Adrenal gland (tissue), 12 donors: ENCODE results near the gene GYS2. TPM values are rescaled to one million over a fixed set of nuclear protein-coding genes. Genes with fewer than 3 reads are reported as not detected.

Source experiments
- DNase-seq, 7 donors: peaks; one replicate each; pipeline ENCODE4 v3.0.0-alpha.2; 2019 to 2020
- H3K27ac ChIP-seq, 5 donors: fragments of 200-600 bp; sonication (generic) in 4 of 5; 1 replicate in 3 of 5; 2 replicates in 2 of 5; pipeline versions ENCODE4 v1.5.1 to v1.8.0; 2016 to 2020; ENCODE audit warnings: mild to moderate bottlenecking in 1 of 5
- H3K27me3 ChIP-seq: fragments of 200-600 bp; 2 replicates; pipeline ENCODE4 v1.8.0; 2021
- H3K36me3 ChIP-seq, 2 donors: fragments of 200-600 bp; replicated peaks in 1 of 2; 1 replicate in 1 of 2; 2 replicates in 1 of 2; pipeline versions ENCODE4 v1.5.1 to v1.8.0; 2018 to 2022
- H3K4me1 ChIP-seq, 2 donors: fragments of 200-600 bp; replicated peaks in 1 of 2; 1 replicate in 1 of 2; 2 replicates in 1 of 2; pipeline versions ENCODE4 v1.5.1 to v1.8.0; 2018 to 2021
- H3K4me3 ChIP-seq, 4 donors: fragments of 200-600 bp; sonication (generic) in 3 of 4; one replicate each; pipeline ENCODE4 v1.5.1; 2016 to 2018
- H3K9me3 ChIP-seq, 3 donors: fragments of 200-600 bp; sonication (generic) in 1 of 3; replicated peaks in 1 of 3; 1 replicate in 2 of 3; 2 replicates in 1 of 3; pipeline versions ENCODE4 v1.5.1 to v1.8.0; 2016 to 2021
- POLR2A ChIP-seq, 2 donors: fragments of 450-650 bp; IDR thresholded peaks; one replicate each; pipeline ENCODE4 v1.6.1; 2017; ENCODE audit warnings: antibody characterized with exemption in 2 of 2, mild to moderate bottlenecking in 2 of 2, moderate library complexity in 1 of 2
- WGBS, 4 donors: extraction: QIAGEN DNeasy Blood & Tissue Kit in 2 of 4; methylation state at CpG; one replicate each; pipeline versions ENCODE4 v1.1.5 to v1.1.7; 2013 to 2017; 5-methylcytosine and 5-hydroxymethylcytosine counted together
- intact Hi-C, 2 donors: fragments of 100-400 bp; cut with DNase I; formaldehyde crosslinking; loops; one replicate each; pipeline versions ENCODE4 v1.14.1 to v1.15.0; 2022 to 2023
- polyA plus RNA-seq, 3 donors: library from polyadenylated mRNA; stranded (reverse); fragments of 200-250 nt in 2 of 3; fragments of 350-450 nt in 1 of 3; fragmentation: Illumina TruSeq in 1 of 3; extraction: RNeasy Lipid Tissue Mini Kit (QIAGEN cat#74804) in 1 of 3; gene quantifications; one replicate each; pipeline ENCODE4 v1.2.3, GENCODE V29; 2013 to 2014
- total RNA-seq, 9 donors: library from RNA; depleted of rRNA in 4 of 9; stranded (reverse); fragments of >200 nt in 4 of 9; fragments of 120-200 nt in 1 of 9; fragmentation: NEBNext Ultra II Directional in 1 of 9; extraction: Animal tissue kit (Norgen Biotek cat#: 25700) in 1 of 9; gene quantifications; one replicate each; pipeline versions ENCODE4 v1.1.0 to v1.2.4, GENCODE V29; 2013 to 2023
- TF ChIP-seq, protein P1 (sequence below), 6 experiments: fragments of 450-650 bp in 4 of 6; fragments of 200-600 bp in 2 of 6; sonication (generic) in 1 of 6; IDR thresholded peaks; 1 replicate in 5 of 6; 2 replicates in 1 of 6; pipeline versions ENCODE4 v1.5.1 to v1.8.0; 2016 to 2021; ENCODE audit warnings: antibody characterized with exemption in 6 of 6, mild to moderate bottlenecking in 2 of 6, moderate library complexity in 1 of 6
- donor health status: healthy with polysubstance abuse.
- donor health status: Bipolar disorder and iron deficiency.
- donor health status: DM: yes; HTN: yes; CAD: no.
- donor health status: DM: no; HTN: no; CAD: no.
- donor health status: DM: no; HTN: no; CAD: no.
- donor health status: DM: yes; HTN: yes; CAD: no.

Gene GYS2
- total and polyA plus RNA-seq, 12 donors: 0.05 to 0.23 (median 0.07) TPM; not detected in 7

- peak overlapping the region; percentile 80 to 95 (median 88) for H3K27ac ChIP-seq
- H3K4me1 ChIP-seq: peaks cover 26 to 55% of the 10 kb centered on the region in 2 donors
- H3K27me3 ChIP-seq: no peaks in the 10 kb centered on the region
- TF ChIP-seq, protein P1, sequence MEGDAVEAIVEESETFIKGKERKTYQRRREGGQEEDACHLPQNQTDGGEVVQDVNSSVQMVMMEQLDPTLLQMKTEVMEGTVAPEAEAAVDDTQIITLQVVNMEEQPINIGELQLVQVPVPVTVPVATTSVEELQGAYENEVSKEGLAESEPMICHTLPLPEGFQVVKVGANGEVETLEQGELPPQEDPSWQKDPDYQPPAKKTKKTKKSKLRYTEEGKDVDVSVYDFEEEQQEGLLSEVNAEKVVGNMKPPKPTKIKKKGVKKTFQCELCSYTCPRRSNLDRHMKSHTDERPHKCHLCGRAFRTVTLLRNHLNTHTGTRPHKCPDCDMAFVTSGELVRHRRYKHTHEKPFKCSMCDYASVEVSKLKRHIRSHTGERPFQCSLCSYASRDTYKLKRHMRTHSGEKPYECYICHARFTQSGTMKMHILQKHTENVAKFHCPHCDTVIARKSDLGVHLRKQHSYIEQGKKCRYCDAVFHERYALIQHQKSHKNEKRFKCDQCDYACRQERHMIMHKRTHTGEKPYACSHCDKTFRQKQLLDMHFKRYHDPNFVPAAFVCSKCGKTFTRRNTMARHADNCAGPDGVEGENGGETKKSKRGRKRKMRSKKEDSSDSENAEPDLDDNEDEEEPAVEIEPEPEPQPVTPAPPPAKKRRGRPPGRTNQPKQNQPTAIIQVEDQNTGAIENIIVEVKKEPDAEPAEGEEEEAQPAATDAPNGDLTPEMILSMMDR (IDR thresholded peaks at IDR 0.05): peak in 1 of 6 experiments; percentile 8
- TF ChIP-seq POLR2A (IDR thresholded peaks at IDR 0.05): no peak
- intact Hi-C loops: loop anchor here in 1 of 2 donors (10.0 kb wide), 1 partner anchor 154 kb away; the partner anchor contains the start of gene LDHB
- H3K36me3 ChIP-seq: peaks cover 0 to 20% of the 10 kb centered on the region in 2 donors
- DNase-seq: no peak
- peak overlapping the region in 3 of 4 donors; percentile 63 to 96 (median 93) for H3K4me3 ChIP-seq
- WGBS, 4 donors: 4 to 10% (median 5%) methylated on average over 8 of the region's 8 CpGs
- no peaks in the 10 kb centered on the region for H3K9me3 ChIP-seq
Measured at GRCh38 chr12:21500786-21501257, 103.8 kb downstream of the GYS2 start.

DNA sequence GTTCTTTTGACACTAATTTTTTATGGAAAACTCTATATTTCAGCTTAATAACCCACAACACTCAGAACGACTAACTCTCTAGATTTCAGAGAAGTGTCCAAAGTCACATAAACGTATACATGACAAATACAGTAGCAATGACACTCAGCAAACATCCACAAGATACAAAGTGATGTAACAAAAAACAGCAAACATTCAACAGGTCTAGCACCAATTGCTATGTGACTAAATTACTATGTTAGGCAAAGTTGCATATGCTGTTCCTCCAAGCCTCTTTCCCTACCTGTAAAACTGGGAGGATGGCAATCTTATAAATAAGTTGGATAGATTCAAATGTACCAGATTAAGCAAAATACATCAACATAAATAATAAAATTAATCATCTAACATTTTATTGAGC lies 104.9 kb downstream of the GYS2 start:
- no peak for TF ChIP-seq POLR2A (IDR thresholded peaks at IDR 0.05)
- TF ChIP-seq, protein P1 (IDR thresholded peaks at IDR 0.05): no peak
- Histone ChIP-seq H3K36me3 (peaks cover 0 to 20% of the 10 kb centered on the region in 2 donors), H3K9me3 (no peaks in the 10 kb centered on the region), H3K27me3 (no peaks in the 10 kb centered on the region), H3K4me3 (peak overlapping the region in 1 of 4 donors; percentile 93), H3K27ac (no peak overlapping the region), H3K4me1 (peaks cover 19 to 44% of the 10 kb centered on the region in 2 donors)
- DNase-seq: no peak
- intact Hi-C loops: loop anchor here in 1 of 2 donors (10.0 kb wide), 1 partner anchor 155 kb away; the partner anchor contains the start of gene LDHB
- WGBS, 4 donors: 75 to 81% (median 78%) methylated on average over 2 of the region's 2 CpGs

Other genes with a start within 250 kb of the GYS2 start
- gene IAPP, start 231.9 kb downstream of the GYS2 start, total RNA-seq: not detected
- under 1 TPM in 1 of 3 donors, not detected in 2; 0.20 TPM for gene IAPP, start 231.9 kb downstream of the GYS2 start, polyA plus RNA-seq
- gene PYROXD1, start 167.2 kb downstream of the GYS2 start, total RNA-seq: 10 to 100 TPM in 8 of 9 donors, 1 to 10 TPM in 1; 9.8 to 25.3 (median 17.6) TPM
- gene PYROXD1, start 167.2 kb downstream of the GYS2 start, polyA plus RNA-seq: 10 to 100 TPM; 10.3 to 29.8 (median 13.0) TPM
- 10 to 100 TPM; 15.5 to 42.1 (median 29.8) TPM for gene RECQL, start 103.2 kb downstream of the GYS2 start, total RNA-seq
- 10 to 100 TPM; 12.6 to 21.7 (median 14.6) TPM for gene RECQL, start 103.2 kb downstream of the GYS2 start, polyA plus RNA-seq
- 10 to 100 TPM; 12.9 to 51.1 (median 37.9) TPM for gene GOLT1B, start 103.1 kb downstream of the GYS2 start, total RNA-seq
- 10 to 100 TPM; 16.1 to 75.1 (median 20.1) TPM for gene GOLT1B, start 103.1 kb downstream of the GYS2 start, polyA plus RNA-seq
- 1 to 10 TPM in 1 of 9 donors, under 1 TPM in 5, not detected in 3; 0.27 to 3.3 (median 0.57) TPM for gene SPX, start 78.6 kb downstream of the GYS2 start, total RNA-seq
- 1 to 10 TPM in 1 of 3 donors, under 1 TPM in 2; 0.33 to 1.2 (median 0.48) TPM for gene SPX, start 78.6 kb downstream of the GYS2 start, polyA plus RNA-seq
- 1,000 to 10,000 TPM in 1 of 9 donors, 100 to 1,000 TPM in 8; 459 to 1,272 (median 604) TPM for gene LDHB, start 53.0 kb upstream of the GYS2 start, total RNA-seq
- 100 to 1,000 TPM; 334 to 697 (median 624) TPM for gene LDHB, start 53.0 kb upstream of the GYS2 start, polyA plus RNA-seq
- 10 to 100 TPM in 8 of 9 donors, 1 to 10 TPM in 1; 9.0 to 70.5 (median 33.7) TPM for gene KCNJ8, start 169.9 kb upstream of the GYS2 start, total RNA-seq
- 10 to 100 TPM in 1 of 3 donors, 1 to 10 TPM in 2; 7.9 to 10.6 (median 9.4) TPM for gene KCNJ8, start 169.9 kb upstream of the GYS2 start, polyA plus RNA-seq